HG02852 (cell line): Measurements from ENCODE around the gene KLHL3.
"Not testable (repeated sequence)": the region's sequence is repeated elsewhere in the genome, so short reads cannot be mapped to it uniquely, and the experiment has no call there.

ENCODE experiments used
- ATAC-seq: cut with Tn5 transposase; IDR thresholded peaks from one replicate; pipeline ENCODE4 v1.9.1; 2021; ENCODE audit warnings: mild to moderate bottlenecking, moderate library complexity; ENCODE audit not compliant: unreplicated experiment

Gene KLHL3, protein sequence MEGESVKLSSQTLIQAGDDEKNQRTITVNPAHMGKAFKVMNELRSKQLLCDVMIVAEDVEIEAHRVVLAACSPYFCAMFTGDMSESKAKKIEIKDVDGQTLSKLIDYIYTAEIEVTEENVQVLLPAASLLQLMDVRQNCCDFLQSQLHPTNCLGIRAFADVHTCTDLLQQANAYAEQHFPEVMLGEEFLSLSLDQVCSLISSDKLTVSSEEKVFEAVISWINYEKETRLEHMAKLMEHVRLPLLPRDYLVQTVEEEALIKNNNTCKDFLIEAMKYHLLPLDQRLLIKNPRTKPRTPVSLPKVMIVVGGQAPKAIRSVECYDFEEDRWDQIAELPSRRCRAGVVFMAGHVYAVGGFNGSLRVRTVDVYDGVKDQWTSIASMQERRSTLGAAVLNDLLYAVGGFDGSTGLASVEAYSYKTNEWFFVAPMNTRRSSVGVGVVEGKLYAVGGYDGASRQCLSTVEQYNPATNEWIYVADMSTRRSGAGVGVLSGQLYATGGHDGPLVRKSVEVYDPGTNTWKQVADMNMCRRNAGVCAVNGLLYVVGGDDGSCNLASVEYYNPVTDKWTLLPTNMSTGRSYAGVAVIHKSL

DNA sequence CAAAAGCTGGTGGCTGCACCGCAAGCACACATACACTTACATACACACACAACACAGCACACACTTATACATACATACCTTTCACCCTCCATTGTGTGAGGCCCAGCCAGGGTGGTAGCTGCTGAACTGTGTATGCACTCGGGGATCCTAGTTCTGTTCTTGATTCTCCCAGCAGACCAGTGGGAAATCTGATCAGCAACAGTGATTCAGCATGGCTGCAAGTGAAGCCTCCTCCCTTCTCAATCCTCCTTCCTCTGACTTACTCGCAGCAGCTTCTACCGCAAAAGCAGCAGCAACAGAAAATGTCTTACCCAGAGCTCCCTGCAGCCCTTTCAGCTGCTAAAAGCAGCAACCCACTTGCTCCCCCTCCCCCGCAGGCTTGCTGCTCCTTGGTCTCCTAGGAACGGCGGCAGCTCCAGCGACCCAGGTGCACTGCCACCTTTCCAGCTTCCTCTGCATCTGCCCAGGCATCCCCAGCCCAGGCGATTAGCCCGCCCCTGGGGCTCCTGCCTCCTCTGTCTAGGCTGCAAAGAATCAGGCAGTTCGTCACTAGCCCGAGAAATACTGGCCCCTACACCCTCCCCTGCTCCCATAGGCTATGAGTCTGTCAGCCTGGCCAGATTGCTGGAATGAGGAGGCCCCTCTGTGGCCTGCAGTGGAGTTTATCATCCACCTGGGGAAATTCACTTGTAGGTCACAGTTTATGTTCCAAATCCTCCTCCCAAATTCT, at the start of gene KLHL3:
Gene KLHL3, minus strand, starts transcription at position 535 of the 730 bp plus-strand sequence. Its CDS starts 443 bp downstream, at position 92.
- peak; percentile 66 for ATAC-seq

DNA sequence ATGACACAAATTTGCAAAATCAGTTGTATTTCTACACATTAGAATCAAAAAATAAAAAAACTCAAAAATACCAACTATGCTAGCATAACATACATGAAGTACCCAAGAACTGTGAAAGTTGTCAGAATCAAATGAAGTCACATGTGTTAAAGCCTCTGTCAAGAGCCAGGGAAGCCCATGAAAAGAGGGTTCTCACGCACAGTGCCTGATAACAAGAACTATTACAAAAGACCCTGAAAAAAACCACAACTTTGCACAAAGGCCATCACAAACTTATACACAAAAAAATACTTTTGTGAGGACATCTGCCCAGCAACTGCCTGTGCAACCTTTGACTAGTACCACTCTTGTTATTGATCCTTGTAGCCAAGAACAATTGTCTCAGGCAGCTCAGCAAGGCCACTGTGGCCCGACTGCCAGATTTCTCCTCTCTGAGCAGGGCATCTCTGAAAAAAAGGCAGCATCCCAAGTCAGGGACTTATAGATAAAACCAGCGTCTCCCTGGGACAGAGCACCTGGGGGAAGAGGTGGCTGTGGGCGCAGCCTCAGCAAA, 47.2 kb upstream of the KLHL3 start:
- no peak for ATAC-seq

DNA sequence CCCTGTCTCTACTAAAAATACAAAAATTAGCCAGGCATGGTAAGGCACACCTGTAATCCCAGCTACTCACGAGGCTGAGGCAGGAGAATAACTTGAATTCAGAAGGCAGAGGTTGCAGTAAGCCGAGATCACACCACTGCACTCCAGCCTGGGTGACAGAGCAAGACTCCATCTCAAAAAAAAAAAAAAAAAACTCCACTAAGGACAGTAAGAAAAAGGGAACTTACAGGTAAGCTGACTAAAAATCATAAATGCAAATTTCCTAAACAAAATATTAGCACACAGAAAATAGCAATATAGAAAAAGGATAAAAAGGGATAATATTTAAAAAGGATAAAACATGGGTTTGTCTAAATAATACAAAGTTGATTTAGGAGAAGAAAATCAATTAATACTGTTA, 46.2 kb upstream of the KLHL3 start:
- ATAC-seq, result no peak

DNA sequence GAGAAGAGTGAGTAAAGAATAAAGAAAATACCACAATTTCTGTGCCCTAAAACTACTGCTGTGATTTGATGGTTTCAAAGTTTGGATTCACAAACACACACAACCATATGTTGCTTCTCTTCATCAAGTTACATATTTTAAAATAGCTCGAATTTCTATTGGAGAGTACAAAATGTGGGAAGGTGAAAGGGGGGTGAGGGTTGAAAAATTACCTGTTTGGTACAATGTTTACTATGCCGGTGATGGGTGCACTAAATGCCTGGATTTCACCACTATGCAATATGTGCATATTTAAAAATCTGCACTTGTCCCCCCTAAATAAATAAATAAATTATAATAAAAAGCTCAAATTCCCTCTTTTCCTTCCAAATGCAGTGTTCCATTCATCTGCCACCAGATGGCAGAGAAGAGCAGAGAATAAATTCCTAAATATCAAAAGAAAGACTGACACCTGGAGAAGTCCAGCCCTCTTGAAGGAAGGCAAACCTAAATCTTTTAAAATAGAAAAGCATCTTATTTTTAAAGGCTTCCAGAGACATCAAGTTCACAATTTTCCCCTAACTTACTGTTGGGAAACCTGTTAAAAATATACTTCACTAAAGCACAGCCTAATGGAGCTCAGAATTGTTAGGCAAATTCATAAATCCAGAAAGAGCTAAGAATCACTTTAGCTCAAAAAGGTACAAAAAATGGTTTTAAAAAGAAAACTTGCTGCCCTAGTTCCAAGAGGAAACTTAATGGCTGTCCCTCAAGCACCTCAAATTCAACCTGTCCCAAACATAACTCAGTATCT, 43.1 kb upstream of the KLHL3 start:
- no peak for ATAC-seq

GRCh38 chr5:137767937-137768336, 32.0 kb upstream of the KLHL3 start:
- not testable (repeated sequence) for ATAC-seq

DNA sequence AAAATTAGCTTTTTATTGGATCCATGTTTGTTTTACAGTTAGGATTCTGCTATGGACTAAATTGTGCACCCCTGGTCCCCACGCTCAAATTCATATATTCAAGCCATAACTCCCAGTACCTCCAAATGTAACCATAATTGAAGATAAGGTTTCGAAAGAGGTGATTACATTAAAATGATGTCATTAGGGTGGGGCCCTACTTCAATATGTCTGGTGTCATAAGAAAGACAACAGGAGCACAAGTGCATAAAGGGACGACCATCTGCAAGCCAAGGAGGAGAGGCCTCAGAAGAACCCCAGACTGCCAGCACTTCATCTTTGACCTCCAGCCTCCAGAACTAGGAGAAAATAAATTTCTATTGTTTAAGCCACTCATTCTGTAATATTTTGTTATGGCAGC, 25.7 kb upstream of the KLHL3 start:
- no peak for ATAC-seq

DNA sequence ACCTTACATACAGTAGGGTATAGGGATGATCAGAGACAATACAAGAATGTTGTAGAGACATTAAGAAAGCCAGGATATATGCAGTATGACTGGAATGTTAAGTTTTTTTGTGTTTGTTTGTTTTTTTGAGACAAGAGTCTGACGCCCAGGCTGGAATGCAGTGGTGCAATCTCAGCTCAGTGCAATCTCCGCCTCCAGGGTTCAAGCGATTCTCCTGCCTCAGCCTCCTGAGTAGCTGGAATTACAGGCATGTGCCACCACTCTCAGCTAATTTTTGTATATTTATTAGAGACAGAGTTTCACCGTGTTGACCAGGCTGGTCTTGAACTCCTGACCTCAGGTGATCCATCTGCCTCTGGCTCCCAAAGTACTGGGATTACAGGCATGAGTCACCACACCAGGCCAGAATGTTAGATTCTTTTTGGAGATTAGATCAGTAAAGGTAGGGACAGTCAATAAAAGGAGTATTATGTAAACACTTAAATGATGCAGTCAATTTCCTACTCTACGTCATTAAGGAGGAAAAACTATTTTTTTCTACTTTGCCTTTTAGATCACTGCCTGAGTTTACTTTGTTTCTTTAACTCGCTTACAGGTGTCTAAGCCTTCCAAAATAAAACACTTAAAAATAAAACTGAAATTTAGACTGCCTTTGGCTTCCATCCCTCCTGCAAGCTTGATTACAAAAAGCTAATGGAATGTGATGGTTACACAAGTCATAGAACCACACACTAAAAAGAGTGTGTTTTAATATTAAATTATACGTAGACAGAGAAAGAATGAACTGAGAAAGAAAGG, 25.0 kb upstream of the KLHL3 start:
- no peak for ATAC-seq

- ATAC-seq, result no peak
Measured at GRCh38 chr5:137760294-137760693, 24.4 kb upstream of the KLHL3 start.

GRCh38 chr5:137758715-137759306, 22.9 kb upstream of the KLHL3 start:
- peak; percentile 28 for ATAC-seq

GRCh38 chr5:137758121-137758520, 22.2 kb upstream of the KLHL3 start:
- no peak for ATAC-seq

DNA sequence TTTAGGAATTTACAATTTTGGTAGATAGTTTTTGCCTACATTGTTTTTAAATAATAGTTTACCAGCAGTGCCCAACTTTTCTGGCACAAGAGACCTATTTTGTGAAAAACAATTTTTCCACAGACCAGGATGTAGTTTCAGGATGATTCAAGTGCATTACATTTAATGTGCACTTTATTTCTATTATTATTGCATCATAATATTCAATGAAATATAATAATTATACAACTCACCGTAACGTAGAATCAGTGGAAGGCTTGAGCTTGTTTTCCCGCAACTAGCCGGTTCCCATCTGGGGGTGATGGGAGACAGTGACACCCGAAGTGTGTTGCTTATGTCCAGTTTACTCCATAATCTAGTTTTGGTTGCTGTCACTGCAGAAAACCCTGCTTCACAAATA, 21.7 kb upstream of the KLHL3 start:
- ATAC-seq, result no peak

- ATAC-seq, result peak; percentile 23
Measured at GRCh38 chr5:137754961-137755762, 19.3 kb upstream of the KLHL3 start.

DNA sequence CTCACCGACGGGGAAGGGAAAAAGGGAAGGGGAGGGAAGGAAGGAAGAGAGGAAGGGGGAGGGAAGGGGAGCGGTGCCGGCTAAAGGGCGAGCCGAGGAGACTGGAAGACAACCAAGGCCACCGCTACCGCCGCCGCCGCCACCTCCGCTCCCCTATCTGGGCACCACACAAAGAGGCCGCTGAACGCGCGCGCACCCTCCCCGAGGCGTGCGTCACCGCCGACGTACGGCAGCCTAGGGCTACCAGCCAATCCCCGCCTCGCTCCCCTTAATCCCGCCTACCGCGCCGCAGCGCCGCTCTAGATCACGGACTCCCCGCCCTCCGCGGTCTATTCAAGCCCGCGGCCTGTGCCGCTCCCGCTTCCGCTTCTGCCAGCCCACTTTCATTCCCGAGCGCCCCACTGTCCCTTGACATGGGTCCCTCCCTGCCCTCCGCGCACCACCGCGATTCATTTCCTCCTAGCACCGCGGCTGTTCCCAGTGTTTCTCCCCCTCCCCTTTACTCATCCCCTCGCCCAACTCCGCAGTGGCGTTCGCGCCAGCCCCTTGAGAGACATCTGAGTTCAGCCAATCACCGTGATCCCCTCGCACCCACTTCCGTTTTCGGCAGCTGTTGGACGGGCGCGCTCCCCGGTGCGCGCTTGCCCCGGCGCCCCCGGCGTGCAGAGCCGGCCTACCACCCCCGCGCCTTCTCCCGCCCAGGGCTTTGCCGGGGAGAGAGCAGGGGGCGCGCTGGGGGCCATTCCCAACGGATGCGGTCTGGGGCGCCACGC, 18.5 kb upstream of the KLHL3 start, which contains the start of gene HNRNPA0:
Gene HNRNPA0, minus strand, starts transcription at position 176 of the 773 bp plus-strand sequence. CDS start 297 bp downstream, outside the sequence.
- ATAC-seq, result peak; percentile 75

DNA sequence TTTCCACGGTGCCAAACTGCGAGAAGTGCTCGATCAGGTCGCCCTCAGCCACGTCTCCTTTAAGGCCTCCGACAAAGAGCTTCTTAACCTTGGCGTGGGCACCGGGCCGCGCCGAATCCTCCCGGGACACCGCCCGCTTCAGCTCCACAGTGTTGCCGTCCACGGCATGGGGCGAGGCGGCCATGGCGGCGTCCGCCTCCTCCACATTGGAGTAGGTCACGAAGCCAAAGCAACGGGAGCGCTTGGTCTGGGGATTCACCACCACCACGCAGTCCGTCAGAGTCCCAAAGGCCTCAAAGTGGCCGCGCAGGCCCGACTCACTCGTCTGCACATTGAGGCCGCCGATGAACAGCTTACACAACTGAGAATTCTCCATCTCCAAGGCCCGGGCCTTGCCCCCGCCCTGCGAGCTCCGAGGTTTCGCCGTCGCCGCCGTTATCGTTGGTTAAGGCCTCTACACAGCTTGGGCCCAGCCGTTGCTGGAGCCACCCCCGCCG, 17.9 kb upstream of the KLHL3 start:
- ATAC-seq, result peak; percentile 14

DNA sequence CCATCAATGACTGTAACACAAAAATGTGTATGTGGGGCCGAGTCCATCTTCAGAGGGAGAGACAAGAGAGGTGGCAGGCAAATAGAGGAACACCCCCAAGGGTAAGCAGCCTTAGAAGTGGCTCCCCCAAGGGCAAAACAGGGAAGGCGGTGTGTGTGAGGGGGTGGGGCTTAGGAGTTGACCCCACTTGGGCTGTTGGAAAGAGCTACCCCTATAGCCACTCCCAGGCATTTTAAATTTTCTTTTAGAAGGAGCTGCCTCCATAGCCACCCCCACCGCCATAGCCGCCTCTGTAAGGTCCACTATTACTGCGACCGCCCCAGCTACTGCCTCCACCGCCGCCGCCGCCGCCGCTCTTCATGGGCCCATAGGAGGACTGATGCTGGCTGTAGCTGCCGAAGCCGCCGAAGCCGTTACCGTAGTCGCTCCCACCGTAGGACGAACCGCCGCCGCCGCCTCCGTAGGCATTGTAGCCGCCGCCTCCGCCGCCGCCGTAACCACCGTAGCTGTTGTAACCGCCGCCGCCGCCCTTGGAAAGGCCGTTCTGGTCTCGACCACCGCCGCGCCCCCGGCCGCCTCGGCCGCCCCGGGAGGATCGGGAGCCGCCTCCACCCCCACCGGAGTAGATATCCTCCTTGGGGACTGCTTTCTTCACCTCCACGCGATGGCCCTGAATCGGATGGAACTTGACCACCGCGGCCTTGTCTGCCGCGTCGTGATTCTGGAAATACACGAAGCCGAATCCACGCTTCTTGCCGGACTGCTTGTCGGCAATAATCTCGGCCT, 17.2 kb upstream of the KLHL3 start:
- ATAC-seq, result no peak

GRCh38 chr5:137751869-137752491, 16.1 kb upstream of the KLHL3 start:
- ATAC-seq, result no peak
